HepG2 (cell line): ENCODE results near the gene L3MBTL3. TPM values are rescaled to one million over a fixed set of nuclear protein-coding genes. Genes with fewer than 3 reads are reported as not detected.
A peak's percentile ranks its signal among the peaks of the same experiment; 100 is the strongest.

Source experiments
- NCOA1 ChIP-seq: sonication (generic); formaldehyde crosslinking; IDR thresholded peaks from 2 replicates; pipeline ENCODE4 v1.9.0; 2021; ENCODE audit warnings: missing genetic modification reagents
- NFE2 ChIP-seq: sonication (generic); formaldehyde crosslinking; IDR thresholded peaks from 2 replicates; pipeline ENCODE4 v1.4.0; 2020; ENCODE audit warnings: missing genetic modification reagents
- PAF1 ChIP-seq: IDR thresholded peaks from 2 replicates; pipeline ENCODE4 v1.6.1; 2016; ENCODE audit warnings: missing genetic modification reagents, missing compliant biosample characterization
- PCBP2 ChIP-seq: fragments of 200-400 bp; formaldehyde crosslinking; optimal IDR thresholded peaks from 2 replicates; pipeline ENCODE3; 2018; ENCODE audit warnings: low read length, low read depth; ENCODE audit not compliant: poor library complexity, severe bottlenecking
- RBAK ChIP-seq: sonication (generic); formaldehyde crosslinking; IDR thresholded peaks from 2 replicates; pipeline ENCODE4 v1.5.1; 2020; ENCODE audit warnings: mild to moderate bottlenecking, missing genetic modification reagents
- ZNF124 ChIP-seq: sonication (generic); formaldehyde crosslinking; IDR thresholded peaks from 2 replicates; pipeline ENCODE4 v1.4.0; 2020; ENCODE audit warnings: missing genetic modification reagents
- ZNF326 ChIP-seq: sonication (generic); formaldehyde crosslinking; IDR thresholded peaks from 2 replicates; pipeline ENCODE4 v1.4.0; 2020; ENCODE audit warnings: missing genetic modification reagents, borderline replicate concordance
- ZNF790 ChIP-seq: sonication (generic); formaldehyde crosslinking; IDR thresholded peaks from 2 replicates; pipeline ENCODE4 v1.8.0; 2022; ENCODE audit warnings: missing genetic modification reagents, mild to moderate bottlenecking, borderline replicate concordance
- ZNF792 ChIP-seq: IDR thresholded peaks from 2 replicates; pipeline ENCODE4 v1.6.1; 2016
- ZSCAN22 ChIP-seq: sonication (generic); formaldehyde crosslinking; IDR thresholded peaks from 2 replicates; pipeline ENCODE4 v1.4.0; 2020; ENCODE audit warnings: mild to moderate bottlenecking, missing genetic modification reagents
- polyA plus RNA-seq, 8 experiments: library from polyadenylated mRNA; depleted of rRNA in 3 of 8; stranded (reverse) in 7 of 8; unstranded in 1 of 8; fragments of >200 nt; fragmentation: Illumina TruSeq in 4 of 8; extraction: Trizol in 4 of 8; gene quantifications; 2 replicates each; pipeline versions ENCODE4 v1.2.1 to v1.2.3, GENCODE V29; 2011 to 2016; ENCODE audit warnings: low read depth in 4 of 8, missing spikeins in 1 of 8, mixed read lengths in 1 of 8; ENCODE audit not compliant: insufficient read depth in 1 of 8
- total RNA-seq, 5 experiments: library from RNA; depleted of rRNA; stranded (reverse); fragments of >200 nt; fragmentation: Illumina TruSeq; extraction: Trizol; gene quantifications; 2 replicates each; pipeline ENCODE4 v1.2.3, GENCODE V29; 2016; ENCODE audit warnings: low read depth in 1 of 5
- TF ChIP-seq, protein P1 (sequence below), 2 experiments: sonication (generic) in 1 of 2; formaldehyde crosslinking in 1 of 2; IDR thresholded peaks; 2 replicates each; pipeline versions ENCODE4 v1.6.1 to v1.9.0; 2014 to 2022; ENCODE audit warnings: antibody characterized with exemption in 1 of 2, borderline replicate concordance in 1 of 2, inconsistent platforms in 1 of 2, low read depth in 1 of 2, missing genetic modification reagents in 1 of 2
- TF ChIP-seq, protein P2 (sequence below): IDR thresholded peaks from 2 replicates; pipeline ENCODE4 v1.6.1; 2012; ENCODE audit warnings: inconsistent platforms
- TF ChIP-seq, protein P3 (sequence below): IDR thresholded peaks from 2 replicates; pipeline ENCODE4 v1.6.1; 2018; ENCODE audit warnings: missing genetic modification reagents
- TF ChIP-seq, protein P4 (sequence below): sonication (generic); formaldehyde crosslinking; IDR thresholded peaks from 2 replicates; pipeline ENCODE4 v1.9.0; 2021; ENCODE audit warnings: missing genetic modification reagents, borderline replicate concordance
- TF ChIP-seq, protein P5 (sequence below): sonication (generic); formaldehyde crosslinking; IDR thresholded peaks from 2 replicates; pipeline ENCODE4 v1.4.0; 2020; ENCODE audit warnings: mild to moderate bottlenecking, missing genetic modification reagents
- TF ChIP-seq, protein P6 (sequence below): sonication (generic); formaldehyde crosslinking; IDR thresholded peaks from 2 replicates; pipeline ENCODE4 v1.8.0; 2022; ENCODE audit warnings: low read depth, missing genetic modification reagents

The L3MBTL3 gene
- total and polyA plus RNA-seq, 2 of the 13 experiments (the other 11 are each of a cell fraction or from before 2014, with no cell fraction given), result 1.5 to 2.5 TPM

DNA sequence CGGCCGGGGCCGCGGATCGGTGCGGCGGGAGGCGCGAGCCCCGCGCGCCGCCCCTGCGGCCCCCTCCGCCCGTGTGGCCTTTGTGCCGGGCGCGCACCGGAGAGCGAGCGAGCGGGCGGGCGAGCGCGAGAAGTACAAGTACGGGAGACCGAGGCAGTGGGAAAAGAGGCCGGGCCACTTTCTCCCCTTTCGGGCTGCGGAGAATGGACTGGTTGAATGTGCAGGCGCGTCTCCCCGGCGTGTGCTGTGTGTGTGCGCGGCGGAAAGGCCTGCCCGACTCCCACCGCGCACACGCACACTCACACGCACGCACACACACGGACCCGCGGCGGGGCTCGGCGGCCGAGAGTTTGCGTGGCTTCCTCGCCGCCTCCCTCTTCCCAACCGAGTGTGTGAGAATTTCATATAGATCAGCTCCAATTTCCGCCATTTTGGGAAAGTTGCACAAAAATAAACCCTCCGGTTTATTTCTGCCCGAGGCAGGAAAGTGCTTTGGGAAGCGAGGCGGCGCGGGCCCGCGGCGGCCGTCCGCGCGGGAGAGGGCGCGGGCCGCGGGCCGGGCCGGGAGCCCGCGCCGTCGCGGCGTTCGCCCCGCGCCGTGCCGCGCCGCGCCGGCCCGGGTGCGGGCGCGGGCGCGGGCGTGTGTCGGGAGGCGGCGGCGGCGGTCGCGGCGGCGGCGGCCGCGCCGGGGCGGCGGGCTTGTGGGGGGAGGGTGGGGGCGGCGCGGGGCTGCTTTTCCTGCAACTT lies 1.1 kb downstream of the L3MBTL3 start (continued):
- TF ChIP-seq, protein P1, sequence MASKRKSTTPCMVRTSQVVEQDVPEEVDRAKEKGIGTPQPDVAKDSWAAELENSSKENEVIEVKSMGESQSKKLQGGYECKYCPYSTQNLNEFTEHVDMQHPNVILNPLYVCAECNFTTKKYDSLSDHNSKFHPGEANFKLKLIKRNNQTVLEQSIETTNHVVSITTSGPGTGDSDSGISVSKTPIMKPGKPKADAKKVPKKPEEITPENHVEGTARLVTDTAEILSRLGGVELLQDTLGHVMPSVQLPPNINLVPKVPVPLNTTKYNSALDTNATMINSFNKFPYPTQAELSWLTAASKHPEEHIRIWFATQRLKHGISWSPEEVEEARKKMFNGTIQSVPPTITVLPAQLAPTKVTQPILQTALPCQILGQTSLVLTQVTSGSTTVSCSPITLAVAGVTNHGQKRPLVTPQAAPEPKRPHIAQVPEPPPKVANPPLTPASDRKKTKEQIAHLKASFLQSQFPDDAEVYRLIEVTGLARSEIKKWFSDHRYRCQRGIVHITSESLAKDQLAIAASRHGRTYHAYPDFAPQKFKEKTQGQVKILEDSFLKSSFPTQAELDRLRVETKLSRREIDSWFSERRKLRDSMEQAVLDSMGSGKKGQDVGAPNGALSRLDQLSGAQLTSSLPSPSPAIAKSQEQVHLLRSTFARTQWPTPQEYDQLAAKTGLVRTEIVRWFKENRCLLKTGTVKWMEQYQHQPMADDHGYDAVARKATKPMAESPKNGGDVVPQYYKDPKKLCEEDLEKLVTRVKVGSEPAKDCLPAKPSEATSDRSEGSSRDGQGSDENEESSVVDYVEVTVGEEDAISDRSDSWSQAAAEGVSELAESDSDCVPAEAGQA (IDR thresholded peaks at IDR 0.05; ENCODE audit: low read depth), result no peak
- TF ChIP-seq, protein P1 (CRISPR knock-in tag; IDR thresholded peaks at IDR 0.05; ENCODE audit: borderline replicate concordance), result no peak
- TF ChIP-seq ZNF792 (CRISPR knock-in tag) (no peak), RBAK (CRISPR knock-in tag) (no peak), PAF1 (CRISPR knock-in tag) (no peak), NFE2 (no peak), ZNF790 (CRISPR knock-in tag) (no peak), ZNF124 (CRISPR knock-in tag) (no peak), PCBP2 (no peak), ZNF326 (CRISPR knock-in tag) (no peak), ZSCAN22 (CRISPR knock-in tag) (no peak), NCOA1 (CRISPR knock-in tag) (no peak)
- TF ChIP-seq, protein P2, sequence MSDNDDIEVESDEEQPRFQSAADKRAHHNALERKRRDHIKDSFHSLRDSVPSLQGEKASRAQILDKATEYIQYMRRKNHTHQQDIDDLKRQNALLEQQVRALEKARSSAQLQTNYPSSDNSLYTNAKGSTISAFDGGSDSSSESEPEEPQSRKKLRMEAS, result peak; percentile 41; the same call in 1 of the 2 replicates
- TF ChIP-seq, protein P3, sequence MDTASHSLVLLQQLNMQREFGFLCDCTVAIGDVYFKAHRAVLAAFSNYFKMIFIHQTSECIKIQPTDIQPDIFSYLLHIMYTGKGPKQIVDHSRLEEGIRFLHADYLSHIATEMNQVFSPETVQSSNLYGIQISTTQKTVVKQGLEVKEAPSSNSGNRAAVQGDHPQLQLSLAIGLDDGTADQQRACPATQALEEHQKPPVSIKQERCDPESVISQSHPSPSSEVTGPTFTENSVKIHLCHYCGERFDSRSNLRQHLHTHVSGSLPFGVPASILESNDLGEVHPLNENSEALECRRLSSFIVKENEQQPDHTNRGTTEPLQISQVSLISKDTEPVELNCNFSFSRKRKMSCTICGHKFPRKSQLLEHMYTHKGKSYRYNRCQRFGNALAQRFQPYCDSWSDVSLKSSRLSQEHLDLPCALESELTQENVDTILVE, result no peak
- TF ChIP-seq, protein P4, sequence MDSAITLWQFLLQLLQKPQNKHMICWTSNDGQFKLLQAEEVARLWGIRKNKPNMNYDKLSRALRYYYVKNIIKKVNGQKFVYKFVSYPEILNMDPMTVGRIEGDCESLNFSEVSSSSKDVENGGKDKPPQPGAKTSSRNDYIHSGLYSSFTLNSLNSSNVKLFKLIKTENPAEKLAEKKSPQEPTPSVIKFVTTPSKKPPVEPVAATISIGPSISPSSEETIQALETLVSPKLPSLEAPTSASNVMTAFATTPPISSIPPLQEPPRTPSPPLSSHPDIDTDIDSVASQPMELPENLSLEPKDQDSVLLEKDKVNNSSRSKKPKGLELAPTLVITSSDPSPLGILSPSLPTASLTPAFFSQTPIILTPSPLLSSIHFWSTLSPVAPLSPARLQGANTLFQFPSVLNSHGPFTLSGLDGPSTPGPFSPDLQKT (CRISPR knock-in tag), result no peak
- TF ChIP-seq, protein P5, sequence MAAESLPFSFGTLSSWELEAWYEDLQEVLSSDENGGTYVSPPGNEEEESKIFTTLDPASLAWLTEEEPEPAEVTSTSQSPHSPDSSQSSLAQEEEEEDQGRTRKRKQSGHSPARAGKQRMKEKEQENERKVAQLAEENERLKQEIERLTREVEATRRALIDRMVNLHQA (CRISPR knock-in tag), result no peak
- TF ChIP-seq, protein P6, sequence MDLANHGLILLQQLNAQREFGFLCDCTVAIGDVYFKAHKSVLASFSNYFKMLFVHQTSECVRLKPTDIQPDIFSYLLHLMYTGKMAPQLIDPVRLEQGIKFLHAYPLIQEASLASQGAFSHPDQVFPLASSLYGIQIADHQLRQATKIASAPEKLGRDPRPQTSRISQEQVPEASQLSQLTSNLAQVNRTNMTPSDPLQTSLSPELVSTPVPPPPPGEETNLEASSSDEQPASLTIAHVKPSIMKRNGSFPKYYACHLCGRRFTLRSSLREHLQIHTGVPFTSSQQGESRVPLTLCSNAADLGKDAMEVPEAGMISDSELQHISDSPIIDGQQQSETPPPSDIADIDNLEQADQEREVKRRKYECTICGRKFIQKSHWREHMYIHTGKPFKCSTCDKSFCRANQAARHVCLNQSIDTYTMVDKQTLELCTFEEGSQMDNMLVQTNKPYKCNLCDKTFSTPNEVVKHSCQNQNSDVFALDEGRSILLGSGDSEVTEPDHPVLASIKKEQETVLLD (CRISPR knock-in tag), result no peak
